Cardiac fibroblast (primary cell): ENCODE results near the gene COL23A1.
A peak's percentile ranks its signal among the peaks of the same experiment; 100 is the strongest.

Experiments
- DNase-seq, 2 donors: peaks; one replicate each; pipeline versions ENCODE4 v3.0.0 to v3.0.0-alpha.2; 2010; ENCODE audit warnings: low read depth in 2 of 2
- H3K4me3 ChIP-seq, 2 donors: replicated peaks in 1 of 2; 1 replicate in 1 of 2; 2 replicates in 1 of 2; pipeline ENCODE4 v1.5.1; 2011; ENCODE audit warnings: low read depth in 2 of 2, low read length in 2 of 2, mild to moderate bottlenecking in 2 of 2, moderate library complexity in 1 of 2
- CTCF ChIP-seq: IDR thresholded peaks from one replicate; pipeline ENCODE4 v1.5.1; 2011; ENCODE audit warnings: low read depth, mild to moderate bottlenecking, low read length, inconsistent platforms

COL23A1 gene

DNA sequence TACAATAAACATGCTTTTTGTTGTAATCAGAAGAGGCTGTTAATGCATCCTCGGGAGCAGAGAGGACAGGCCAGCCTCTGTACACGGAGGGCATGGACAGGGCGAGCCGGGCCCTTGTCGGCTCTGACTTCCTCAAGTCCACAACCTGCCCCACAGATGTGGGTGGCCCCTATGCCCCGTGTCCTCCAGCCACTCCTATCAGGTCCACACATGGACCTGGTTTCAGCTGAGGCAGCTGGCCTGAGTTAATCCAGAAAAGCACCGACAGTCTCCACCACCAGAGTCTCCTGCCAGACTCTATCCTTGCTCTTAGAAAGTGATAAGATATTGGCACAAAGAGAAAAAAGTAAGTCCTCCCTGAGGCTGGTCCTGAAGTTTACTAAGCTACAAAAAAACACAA is 305.2 kb downstream of the COL23A1 start:
- no peak for DNase-seq
- no peak overlapping the region for H3K4me3 ChIP-seq
- no peak for TF ChIP-seq CTCF

DNA sequence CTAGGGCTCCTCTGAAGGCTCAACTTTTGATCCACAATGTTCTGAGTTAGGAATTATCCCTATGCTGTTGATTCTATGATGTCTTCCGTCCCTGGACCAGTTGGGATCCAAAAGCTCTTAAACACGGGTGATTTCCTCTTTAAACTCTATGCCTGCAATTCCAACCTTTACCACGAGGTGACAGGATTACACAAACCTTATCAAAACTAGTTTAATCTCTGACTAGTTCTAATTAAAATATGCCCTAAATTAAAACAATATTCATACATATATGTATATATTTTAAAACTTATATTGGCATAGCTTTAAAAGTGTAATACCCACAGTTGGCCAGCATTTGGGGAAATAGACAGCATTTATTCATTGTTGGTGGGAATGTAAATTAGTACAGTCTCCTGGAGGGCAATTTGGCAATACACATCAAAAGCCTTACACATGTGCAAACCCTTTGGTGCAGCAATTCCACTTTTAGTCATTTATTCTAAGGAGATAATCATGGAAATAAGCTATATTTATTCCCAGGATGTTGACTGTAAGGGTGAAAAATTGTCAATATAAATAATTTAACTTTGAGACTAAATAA is 306.0 kb downstream of the COL23A1 start:
- DNase-seq, result peak in 1 of 2 donors; percentile 36
- TF ChIP-seq CTCF, result peak; percentile 66
- H3K4me3 ChIP-seq, result no peak overlapping the region

DNA sequence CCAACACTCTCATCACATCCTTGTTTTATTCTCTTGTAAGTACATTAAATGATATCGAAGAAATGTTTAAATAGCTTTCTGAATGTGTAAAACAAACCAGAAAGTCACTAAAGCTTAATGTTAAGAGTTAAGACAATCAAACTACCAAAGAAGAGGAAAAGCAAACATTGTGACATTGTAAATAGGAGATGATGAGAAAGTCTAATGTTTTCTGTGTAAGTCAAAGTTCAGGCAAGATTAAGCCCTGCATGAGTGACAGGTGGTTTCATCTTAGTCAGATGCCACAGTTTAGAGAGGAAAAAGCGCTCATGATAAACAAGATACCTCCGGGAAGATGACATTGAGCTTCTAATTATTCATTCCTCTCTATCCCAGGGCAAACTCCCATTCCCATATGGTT is 306.7 kb downstream of the COL23A1 start:
- DNase-seq, result no peak
- TF ChIP-seq CTCF, result no peak
- H3K4me3 ChIP-seq, result no peak overlapping the region

DNA sequence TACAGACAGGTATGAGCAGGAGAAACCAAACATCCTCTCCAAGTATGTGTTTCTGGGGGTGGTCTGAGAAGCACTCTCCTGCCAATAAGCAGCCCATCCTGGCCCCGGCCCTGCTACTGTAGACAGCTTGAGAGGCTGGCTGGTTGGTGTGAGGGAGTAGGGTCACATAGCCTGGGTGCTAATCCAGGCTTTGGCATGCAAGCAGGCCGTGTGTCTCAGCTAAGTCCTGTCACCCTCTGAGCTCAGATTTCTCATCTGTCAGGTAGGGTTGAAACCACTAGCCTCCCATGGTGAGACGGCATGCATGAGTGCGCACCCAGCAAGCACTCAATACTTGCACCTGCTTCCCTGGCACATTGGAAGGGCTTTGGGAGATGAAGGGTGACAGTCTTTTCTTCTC is 307.8 kb downstream of the COL23A1 start:
- TF ChIP-seq CTCF, result no peak
- no peak for DNase-seq
- H3K4me3 ChIP-seq, result no peak overlapping the region

DNA sequence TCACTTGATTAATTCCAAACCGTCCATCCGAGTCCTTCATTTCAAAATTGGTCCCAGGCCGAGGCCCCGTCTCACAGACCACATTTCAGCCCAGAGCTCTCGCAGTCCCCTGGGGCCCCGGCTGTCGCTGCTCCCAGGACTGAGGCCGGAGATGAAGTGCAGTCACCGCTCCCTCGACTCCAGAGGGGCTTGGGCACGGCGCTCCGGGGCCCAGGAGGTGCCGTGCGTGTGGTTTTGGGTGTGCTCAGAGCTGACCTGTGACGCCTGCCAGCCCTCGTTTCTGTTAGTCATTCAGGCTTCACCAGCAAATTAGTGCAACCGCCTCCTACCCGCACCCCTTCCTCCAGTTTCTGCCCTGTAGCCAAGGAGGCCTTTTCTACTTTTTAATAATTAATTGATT is 308.9 kb downstream of the COL23A1 start:
- no peak for DNase-seq
- no peak for TF ChIP-seq CTCF

GRCh38 chr5:178280631-178281030 is 309.6 kb downstream of the COL23A1 start:
- DNase-seq, result no peak
- H3K4me3 ChIP-seq, result no peak overlapping the region
- no peak for TF ChIP-seq CTCF

More for the DNA sequence above, 308.9 kb downstream of the COL23A1 start:
- H3K4me3 ChIP-seq, result no peak overlapping the region
